GM21576 (cell line): ENCODE data around the gene MIPEP.
"Not testable (repeated sequence)": the region's sequence is repeated elsewhere in the genome, so short reads cannot be mapped to it uniquely, and the experiment has no call there.

Source experiments
- ATAC-seq: cut with Tn5 transposase; IDR thresholded peaks from one replicate; pipeline ENCODE4 v1.9.1; 2021; ENCODE audit warnings: mild to moderate bottlenecking, moderate library complexity; ENCODE audit not compliant: unreplicated experiment

The MIPEP gene

DNA sequence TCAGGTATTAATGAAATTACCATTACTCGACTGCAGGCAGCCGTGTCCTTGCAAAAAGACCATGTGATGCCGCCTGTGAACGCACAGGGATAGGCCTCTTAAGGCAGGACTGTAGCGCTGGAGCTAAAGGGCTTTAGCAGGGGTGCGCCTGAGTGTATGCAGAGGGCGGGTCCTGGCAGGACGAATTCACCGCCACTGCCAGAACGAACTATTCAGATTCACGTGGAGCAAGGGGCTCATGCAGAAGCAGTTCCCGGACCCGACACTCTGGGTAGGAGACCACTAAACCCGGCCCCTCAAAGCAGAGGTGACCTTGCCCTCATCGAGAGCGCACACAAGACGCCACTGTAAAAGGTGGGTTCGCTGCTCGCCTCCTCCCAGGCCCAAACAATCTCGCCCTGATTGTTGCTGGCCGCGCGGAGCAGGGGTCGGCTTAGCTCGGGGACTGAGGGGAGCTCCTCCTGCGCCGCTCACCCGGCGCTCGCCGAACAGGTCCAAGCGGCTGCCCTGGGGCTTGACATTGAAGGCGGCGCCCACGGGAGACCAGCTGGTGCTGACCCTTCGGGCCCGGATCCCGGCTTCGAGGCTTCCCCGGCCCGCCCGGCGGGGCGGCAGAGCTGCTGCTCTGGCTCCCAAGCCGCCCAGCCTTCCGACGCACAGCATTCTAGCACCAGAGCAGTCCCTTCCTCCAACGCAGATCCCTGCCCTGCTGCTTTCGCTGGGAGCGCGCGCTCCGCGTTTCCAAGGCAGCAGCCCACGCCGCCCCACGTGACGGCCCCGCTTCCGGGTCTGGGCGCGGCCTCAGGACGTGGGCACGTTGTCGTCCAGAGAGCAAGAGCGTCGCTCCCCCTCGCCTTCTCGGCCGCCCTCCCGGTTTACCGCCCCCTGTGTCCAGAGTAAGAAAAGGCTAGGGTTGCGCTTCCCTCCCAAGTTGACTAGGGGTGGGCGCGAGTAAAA lies at the start of gene MIPEP:
Gene MIPEP, minus strand, starts transcription at position 743 of the 957 bp plus-strand sequence. Its CDS starts 80 bp downstream, at position 663.
- ATAC-seq: peak; percentile 94

DNA sequence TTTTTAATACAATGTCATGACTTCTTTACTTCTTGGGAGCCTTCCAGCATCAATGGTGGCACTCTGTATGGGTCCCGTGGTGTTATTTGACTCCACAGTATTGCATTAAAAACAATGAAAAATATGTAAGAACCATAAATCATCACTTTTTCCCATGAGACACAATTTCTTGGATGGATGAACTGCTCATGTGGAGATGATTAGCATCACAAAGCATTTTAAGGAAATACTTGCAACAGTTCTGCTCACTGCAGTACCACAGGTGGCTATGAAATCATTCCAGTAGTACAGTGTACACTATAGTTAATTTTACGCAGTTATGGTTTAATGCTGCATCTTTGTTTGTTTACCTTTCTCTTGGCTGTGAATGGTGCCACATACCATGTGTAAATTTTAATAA lies 45.3 kb upstream of the MIPEP start:
- ATAC-seq: no peak

DNA sequence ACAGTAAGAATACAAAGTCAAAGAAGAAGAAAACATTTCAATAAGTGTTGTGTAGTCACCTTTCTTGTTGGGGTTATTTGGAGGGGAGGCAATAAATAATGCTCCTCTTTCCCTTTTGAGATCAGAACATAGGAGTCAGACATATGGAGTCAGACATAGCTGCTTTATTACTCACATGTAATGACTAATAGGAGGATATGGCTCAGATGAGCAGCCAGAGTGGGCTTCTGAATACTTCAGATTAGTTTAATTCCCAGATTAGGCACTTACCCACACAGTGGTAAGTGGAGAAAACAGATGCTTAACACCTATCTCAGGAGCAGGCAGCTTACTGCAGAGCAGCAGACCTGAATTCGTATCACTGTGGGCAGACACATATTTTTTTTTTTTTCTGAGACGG lies 39.8 kb upstream of the MIPEP start:
- ATAC-seq: no peak

DNA sequence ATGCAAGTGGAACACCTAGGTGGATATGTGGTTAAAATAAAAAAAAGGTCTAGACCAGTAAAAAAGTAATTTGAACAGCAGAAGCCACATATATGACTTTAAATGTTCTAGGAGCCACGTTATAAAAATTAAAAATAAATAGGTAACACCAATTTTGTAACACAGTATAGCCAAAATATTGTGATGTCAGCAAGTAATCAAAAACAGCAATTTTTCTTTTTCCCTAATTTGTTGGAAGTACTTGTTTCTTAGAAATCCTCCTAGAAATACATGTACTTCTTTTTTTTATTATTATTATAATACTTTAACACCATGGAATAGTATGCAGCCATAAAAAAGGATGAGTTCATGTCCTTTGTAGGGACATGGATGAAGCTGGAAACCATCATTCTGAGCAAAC lies 33.8 kb upstream of the MIPEP start:
- no peak for ATAC-seq

DNA sequence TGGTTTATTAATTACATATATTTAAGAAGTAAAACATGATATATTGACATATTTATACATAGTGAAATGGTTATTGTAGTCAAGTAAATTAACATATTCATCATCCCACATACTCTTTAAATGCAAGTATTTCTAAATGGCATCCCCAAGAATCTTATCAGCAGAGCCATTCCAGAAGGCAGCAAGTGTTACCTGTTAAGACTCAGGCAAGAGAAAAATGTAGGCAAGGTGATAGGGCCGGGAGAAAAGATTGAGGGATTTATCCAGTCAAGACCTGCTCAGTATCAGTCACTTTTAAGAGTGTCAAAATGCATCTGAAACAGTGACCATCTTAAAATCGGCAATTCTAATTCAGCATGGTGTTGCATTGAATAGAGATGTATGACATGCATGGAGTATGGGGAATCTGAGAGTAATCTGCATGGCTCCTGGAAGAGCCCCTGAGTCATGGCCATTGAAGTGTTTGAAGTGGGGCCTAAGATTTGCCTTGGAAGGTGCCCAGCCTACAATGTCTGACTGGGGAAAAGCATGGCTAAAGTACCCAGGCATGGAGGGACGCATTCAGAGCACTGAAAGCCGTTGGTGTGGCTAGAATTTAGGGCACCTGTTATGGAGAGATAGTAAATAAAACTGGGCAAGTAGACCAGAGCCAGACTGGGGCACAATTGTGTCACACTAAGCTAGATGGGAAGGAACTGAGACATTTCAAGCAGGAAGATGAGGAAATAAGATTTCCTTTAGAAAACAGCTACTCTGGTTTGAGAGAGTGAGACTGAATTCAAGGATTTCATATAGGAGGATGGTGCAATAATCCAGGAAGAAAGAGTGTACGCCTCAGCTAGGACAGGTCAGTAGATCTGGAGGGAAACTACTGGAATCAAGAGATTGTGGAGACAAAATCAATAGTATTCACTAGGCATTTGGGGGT lies 33.1 kb upstream of the MIPEP start:
- ATAC-seq: no peak

DNA sequence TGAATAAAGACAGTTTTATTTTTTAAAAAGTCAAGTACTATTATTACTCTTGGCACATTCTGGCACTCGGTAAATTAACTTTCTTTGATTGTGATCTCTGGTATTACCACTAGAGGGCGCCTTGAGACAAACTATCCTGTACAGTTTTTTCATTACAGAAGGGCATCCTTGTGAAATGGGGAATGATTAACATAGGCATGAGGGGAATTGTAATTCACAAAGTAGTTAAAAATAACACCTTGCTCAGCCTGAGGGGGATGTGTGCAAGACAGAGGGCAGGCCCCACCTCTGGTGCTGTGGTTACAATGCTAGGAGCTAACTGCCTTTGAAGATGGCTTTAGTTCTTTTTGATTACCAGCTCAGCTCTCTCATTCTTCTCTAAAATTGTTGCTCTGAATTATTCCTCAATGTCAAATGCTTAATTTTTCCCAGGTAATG lies 32.3 kb upstream of the MIPEP start:
- ATAC-seq: no peak

DNA sequence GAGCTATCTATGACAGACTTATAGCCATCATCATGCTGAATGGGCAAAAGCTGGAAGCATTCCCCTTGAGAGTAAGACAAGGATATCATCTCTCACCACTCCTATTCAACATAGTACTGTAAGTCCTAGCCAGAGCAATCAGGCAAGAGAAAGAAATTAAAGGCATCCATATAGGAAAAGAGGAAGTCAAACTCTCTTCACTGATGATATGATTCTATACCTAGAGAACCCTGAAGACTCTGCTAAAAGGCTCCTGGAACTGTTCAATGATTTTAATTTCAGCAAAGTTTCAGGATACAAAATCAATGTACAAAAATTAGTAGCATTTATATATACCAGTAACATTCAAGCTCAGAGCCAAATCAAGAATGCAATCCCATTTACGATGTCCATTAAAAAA lies 29.8 kb upstream of the MIPEP start:
- no peak for ATAC-seq

DNA sequence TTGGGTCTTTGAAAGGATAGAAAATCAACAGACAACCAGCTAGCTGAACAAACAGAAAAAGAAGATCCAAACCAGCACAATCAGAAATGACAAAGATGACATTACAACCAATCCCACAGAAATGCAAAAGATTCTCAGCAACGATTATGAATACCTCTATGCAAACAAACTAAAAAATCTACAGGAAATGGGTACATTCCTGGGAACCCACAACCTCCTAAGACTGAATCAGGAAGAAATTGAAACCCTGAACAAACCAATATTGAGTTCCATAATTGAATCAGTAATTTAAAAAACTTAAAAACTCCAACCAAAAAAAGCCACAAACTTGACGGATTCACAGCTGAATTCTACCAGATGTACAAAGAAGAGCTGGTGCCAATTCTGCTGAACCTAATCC lies 29.0 kb upstream of the MIPEP start:
- ATAC-seq: no peak

DNA sequence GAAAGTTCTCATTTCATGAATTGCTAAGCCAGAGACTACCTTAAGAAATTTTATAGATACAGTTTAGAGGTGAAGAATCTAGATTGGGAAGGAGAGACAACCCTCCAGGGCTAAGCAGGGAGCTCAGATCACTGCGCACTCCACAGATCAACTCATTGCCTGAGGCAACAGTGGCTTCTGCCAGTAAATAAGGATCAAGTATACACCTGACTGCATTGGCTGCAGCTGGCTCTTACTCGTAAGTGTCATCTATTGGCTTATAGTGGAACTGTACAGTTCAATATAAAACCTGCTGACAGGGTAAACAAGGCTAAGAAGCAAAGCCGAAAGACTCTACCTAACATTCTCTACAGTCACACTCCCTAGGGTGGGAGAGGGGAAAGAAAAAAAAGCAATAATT lies 26.1 kb upstream of the MIPEP start:
- no peak for ATAC-seq

DNA sequence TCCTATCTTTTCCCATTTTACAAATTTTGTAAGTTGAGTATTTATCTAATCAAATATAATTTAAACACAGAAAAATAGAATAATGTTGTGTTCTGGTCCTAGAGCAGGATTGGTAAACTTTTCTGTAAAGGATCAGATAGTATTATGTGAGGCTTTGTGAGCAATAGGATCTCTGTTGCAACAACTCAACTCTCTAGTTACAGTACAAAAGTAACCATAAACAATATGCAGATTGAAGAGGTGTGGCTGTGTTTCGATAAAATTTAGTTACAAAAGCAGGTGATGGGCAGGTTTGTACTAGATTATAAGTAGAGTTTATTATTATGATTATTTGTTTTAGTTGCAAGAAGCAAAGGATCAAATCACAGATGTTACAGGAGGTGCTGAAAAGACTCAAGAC lies 23.3 kb upstream of the MIPEP start:
- ATAC-seq: no peak

DNA sequence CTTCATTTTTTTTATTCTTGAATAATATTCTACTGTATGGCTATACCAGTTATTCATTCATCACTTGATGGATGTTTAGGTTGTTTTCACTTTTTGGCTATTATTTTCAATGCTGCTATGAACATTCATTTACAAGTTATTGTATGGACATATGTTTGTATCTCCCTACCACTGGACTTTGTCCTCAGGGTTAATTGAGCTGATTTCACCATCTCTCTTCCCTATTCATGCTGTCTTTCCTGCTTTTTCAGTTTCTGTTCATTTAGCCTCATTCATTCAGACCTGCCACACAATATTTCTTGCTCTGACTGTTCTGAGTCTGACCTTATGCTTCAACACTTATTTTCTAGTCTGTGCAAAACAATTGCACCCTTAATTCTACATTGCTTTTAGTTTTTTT lies 20.4 kb upstream of the MIPEP start:
- no peak for ATAC-seq

DNA sequence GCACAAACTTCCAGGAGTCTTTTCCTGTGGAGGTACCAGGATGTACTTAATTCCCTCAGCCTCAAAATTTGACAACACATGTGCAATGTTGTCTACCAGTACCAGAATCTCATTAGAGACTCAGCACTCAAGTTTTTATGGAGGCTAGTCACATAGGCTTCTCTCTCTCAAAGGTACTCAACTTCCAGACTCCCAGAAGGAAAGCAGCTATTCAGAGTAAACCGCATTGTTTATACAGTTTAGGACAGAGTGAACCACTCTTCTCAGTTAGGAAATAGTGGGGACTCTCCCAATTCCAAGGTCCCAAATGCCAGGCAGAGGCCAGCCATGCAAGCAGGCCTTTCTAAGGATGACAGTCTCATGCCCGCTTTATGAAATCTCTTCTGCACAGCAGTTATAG lies 16.6 kb upstream of the MIPEP start:
- ATAC-seq: no peak

DNA sequence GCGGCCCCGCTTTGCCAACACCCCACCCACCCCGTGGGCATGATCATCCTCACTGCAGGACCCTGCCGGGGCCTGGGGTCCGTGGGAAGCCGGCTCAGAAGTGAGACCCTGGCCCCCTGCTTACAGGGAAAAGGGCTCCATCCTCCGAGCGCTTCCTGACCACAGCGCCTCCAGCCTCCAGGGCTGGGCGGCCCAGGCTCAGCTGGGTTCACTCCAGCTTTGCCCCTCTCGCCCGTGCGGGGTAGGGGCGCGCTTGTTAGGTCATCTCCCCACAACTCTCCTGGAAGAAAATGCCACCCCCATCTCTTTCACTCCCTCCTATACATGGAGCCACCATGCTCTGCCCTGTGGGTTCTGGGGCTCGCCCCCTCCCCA lies 14.7 kb upstream of the MIPEP start:
- ATAC-seq: no peak

DNA sequence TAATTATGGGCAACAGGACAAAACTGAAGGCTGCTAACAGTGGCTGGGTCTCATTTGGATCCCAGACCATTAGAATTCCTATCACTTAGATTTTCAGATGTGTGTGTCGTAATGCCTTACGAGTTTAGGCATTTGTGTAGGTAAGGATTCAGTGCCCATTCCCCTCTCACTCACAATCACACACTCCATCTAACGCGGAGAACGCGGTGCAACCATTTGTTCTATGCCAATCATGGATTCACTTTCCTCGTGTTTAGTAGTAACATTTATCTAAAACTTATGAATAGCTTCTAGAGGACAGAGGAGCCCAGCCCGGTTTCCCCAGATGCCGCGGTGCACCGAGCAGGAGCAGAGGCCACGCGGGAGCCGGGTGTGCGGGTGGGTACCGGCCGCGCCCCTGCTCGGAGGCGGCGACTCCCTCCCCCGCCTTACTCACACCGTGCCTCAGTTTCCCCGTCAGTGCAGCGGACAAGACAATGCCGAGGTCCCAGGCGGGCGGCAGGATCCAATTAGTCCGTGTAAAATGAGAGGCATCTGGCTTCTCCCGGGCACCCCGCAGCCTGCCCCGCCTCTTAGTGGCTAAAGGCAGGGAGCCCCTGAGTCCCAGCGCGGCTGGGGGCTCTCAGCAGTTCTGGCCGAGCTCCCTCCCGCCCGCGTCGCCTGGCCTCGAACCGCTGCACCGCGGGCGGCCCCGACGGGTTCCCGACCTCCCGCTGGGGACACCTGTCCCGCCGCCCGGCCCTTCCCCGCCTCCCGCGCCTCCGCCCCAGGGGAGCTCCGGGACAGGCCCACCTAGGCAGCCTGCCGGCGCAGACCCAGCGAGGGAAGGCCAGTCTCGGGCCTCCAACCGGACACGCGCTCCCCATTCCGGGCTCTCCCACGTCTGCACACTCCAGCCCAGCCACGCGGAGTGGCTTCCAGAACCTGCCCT lies 14.0 kb upstream of the MIPEP start:
- ATAC-seq: no peak

DNA sequence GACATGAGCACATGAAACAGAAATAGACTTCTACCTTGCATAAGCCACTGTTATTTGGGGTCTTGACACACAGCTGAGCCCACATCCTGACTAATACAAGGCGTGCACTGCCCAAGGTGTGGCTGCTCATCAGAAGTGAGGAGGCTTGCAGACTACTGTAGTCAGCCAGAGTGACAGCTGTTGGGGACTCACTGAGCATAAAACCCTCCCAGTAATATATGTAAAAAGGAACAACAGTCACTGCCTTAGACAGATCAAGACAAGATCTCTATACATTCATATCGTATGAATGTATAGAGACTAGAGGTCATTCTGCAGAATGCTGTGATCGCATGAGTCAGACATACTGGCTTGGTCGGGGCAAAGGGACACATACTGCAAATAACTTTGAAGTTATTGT lies 12.2 kb upstream of the MIPEP start:
- ATAC-seq: no peak

DNA sequence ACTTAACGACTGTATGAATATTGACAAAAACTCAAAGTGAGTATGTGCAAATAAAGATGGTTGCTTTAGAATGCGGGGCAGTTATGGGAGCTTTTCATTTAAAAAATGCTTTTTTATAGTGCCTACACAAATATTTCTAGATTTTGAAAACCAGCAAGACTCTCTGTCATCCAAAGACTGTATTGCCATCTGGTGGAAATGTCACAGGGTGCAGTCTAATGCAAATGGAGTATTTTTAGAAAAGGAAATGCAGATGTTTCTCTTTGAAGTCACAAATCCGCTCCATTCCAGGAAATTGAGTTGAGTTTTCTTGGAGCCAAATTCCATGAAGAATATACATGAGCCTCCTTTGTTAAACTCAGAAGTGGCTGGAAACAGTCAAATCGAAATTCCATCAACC lies 10.4 kb upstream of the MIPEP start:
- no peak for ATAC-seq

DNA sequence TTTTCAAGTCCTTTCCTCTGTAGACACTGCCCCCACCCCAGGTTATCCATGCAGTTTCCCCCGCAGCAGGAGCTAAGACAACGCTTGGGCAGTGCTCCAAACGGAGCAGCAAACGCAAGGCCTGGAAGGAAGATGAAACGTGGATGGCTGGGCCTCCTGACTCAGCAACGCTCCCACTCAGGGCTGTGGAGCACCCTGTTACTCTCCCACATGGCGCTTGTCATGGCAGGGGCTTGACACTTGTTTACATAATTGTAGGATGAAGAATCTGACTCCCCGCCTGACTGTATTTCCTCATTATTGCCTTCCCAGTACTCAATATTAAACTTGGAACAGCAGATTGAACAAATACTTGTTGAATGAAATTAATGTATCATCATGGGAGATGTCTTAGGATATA lies 8.9 kb upstream of the MIPEP start:
- no peak for ATAC-seq

DNA sequence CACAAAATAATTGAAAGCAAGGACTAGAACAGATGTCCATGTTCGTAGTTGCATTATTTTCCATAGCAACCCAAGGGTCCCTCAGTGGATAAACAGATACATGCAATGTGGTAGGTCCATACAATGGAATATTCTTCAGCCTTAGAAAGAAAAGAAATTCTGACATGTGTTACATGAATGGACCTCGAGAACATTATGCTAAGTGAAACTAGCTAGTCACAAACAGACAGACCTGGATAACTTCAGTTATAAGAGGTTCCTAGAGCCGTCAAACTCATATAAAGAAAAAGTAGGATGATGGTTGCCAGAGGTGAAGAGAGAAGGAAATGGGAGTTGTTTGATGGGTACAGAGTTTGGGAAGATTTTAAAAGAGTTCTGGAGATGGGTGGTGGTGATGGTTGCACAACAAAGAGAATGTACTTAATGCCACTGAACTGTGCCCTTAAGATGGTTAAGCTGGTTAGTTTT lies 8.3 kb upstream of the MIPEP start, which contains the start of gene C1QTNF9B:
Gene C1QTNF9B, minus strand, starts transcription at position 51 of the 468 bp plus-strand sequence.
- ATAC-seq: not testable (repeated sequence)

DNA sequence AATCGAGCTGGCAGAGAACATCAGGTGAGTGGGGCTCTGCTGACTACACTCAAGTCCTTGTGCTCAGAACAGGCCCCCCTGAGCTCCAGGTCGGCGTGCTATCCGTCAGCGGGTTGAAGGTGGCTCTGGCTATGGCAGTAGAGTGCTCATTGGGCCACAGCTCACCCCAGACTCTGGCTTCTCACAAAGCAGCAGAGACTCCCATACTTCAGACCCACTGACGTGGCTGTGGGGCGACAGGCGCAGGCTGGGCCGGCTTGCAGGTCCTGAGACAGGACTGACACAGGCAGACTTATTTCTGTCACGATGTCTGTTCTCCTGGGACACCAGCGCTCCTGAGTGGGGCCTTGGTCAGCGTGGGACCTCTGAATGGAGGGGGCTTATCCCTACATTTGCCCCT lies 5.5 kb upstream of the MIPEP start:
- not testable (repeated sequence) for ATAC-seq

DNA sequence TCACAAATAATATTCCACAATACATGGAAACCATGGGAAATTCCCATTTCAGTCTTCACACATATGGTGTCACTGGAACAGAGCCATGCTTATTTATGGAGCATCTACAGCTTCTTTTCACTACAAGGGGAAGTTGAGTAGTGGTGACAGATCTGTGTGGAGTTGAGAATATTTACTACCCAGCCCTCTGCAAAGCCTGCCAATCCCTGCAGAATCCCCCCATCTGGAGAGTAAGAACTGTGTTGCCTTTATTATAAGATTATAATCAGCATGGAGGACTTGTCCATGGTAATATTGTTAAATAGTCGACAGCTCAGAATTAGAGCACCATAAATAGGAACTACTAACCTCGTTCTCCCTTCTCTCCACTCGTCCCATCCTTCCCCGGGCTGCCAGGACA lies 4.6 kb upstream of the MIPEP start:
- ATAC-seq: not testable (repeated sequence)
